ENCODE measurements around the gene C5orf63. TPM values are rescaled to one million over a fixed set of nuclear protein-coding genes. Genes with fewer than 3 reads are reported as not detected.

C5orf63 gene
- total and polyA plus RNA-seq, 10 of the 15 experiments (the other 5 are each of a cell fraction or from before 2014, with no cell fraction given), result 8.7 to 54.3 (median 11.9) TPM

DNA sequence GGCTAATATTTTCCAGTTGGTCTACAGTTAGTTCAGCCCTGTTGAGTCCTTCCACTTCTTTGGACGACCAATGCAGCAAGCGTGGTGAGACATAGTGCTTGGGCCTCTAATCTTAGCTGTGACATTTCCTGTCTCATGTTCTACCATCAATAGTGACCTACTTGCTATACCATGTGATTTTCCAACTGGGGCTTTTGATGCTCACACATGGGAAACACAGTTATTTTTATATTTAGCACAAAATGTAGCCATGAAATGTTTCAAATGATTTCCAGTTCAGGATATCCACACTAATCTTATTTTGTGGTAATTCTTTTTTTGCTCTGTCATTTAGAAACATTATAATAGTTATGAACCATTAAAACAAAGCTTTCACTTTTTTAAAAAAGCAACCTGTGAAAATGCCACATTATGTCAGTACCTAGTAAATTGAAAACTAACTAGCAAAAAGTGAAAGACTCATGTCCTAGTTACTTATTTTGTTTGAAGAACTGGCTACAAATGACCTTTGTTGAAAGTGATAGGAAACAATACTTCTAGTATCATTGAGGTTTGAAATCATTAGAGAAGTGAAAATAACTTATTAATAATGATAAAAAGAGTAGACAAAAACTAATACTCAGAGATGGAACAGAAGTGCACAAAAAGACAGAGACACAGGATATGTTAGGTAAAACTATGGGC is 61.2 kb downstream of the C5orf63 start (continued):
- TF ChIP-seq EGR1 (IDR thresholded peaks at IDR 0.05; ENCODE audit: borderline replicate concordance in 1 of 2, low read depth in 2 of 2, low read length in 2 of 2) (no peak), CBX5 (IDR thresholded peaks at IDR 0.05; ENCODE audit: low read depth) (peak; percentile 19; the same call in 1 of the 2 replicates), BACH1 (IDR thresholded peaks at IDR 0.05; ENCODE audit: borderline replicate concordance) (peak; percentile 50; the same call in 1 of the 2 replicates), MEF2A (IDR thresholded peaks at IDR 0.05; ENCODE audit: insufficient read depth, low read depth, low read length) (peak; percentile 9; the same call in 1 of the 2 replicates), NRF1 (conservative IDR thresholded peaks at IDR 0.05; ENCODE audit: low read depth, low read length) (no peak), SPI1 (IDR thresholded peaks at IDR 0.05; ENCODE audit: borderline replicate concordance, insufficient read depth, low read depth, low read length) (peak; percentile 60; the same call in 1 of the 2 replicates), SREBF2 (IDR thresholded peaks at IDR 0.05; ENCODE audit: low read length) (no peak), STAT3 (IDR thresholded peaks at IDR 0.05; ENCODE audit: low read depth, low read length) (peak; percentile 84; the same call in 1 of the 2 replicates), TARDBP (IDR thresholded peaks at IDR 0.05; ENCODE audit: borderline replicate concordance) (no peak), ESRRA (IDR thresholded peaks at IDR 0.05; ENCODE audit: low read length) (no peak; the same call in 1 of the 2 replicates), SRF (IDR thresholded peaks at IDR 0.05; ENCODE audit: low read depth in 2 of 2, low read length in 2 of 2) (no peak), SMAD1 (IDR thresholded peaks at IDR 0.05; ENCODE audit: low read depth, partially characterized antibody) (peak; percentile 59), EED (IDR thresholded peaks at IDR 0.05; ENCODE audit: low read depth) (peak; percentile 50; the same call in 1 of the 2 replicates), IKZF2 (IDR thresholded peaks at IDR 0.05) (peak; percentile 84 to 86; a peak in 3 of 4 replicates), DPF2 (IDR thresholded peaks at IDR 0.05) (no peak; the same call in 1 of the 2 replicates)
- TF ChIP-seq, protein P1, sequence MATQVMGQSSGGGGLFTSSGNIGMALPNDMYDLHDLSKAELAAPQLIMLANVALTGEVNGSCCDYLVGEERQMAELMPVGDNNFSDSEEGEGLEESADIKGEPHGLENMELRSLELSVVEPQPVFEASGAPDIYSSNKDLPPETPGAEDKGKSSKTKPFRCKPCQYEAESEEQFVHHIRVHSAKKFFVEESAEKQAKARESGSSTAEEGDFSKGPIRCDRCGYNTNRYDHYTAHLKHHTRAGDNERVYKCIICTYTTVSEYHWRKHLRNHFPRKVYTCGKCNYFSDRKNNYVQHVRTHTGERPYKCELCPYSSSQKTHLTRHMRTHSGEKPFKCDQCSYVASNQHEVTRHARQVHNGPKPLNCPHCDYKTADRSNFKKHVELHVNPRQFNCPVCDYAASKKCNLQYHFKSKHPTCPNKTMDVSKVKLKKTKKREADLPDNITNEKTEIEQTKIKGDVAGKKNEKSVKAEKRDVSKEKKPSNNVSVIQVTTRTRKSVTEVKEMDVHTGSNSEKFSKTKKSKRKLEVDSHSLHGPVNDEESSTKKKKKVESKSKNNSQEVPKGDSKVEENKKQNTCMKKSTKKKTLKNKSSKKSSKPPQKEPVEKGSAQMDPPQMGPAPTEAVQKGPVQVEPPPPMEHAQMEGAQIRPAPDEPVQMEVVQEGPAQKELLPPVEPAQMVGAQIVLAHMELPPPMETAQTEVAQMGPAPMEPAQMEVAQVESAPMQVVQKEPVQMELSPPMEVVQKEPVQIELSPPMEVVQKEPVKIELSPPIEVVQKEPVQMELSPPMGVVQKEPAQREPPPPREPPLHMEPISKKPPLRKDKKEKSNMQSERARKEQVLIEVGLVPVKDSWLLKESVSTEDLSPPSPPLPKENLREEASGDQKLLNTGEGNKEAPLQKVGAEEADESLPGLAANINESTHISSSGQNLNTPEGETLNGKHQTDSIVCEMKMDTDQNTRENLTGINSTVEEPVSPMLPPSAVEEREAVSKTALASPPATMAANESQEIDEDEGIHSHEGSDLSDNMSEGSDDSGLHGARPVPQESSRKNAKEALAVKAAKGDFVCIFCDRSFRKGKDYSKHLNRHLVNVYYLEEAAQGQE (IDR thresholded peaks at IDR 0.05; ENCODE audit: low read depth, low read length), result no peak
- TF ChIP-seq, protein P2, sequence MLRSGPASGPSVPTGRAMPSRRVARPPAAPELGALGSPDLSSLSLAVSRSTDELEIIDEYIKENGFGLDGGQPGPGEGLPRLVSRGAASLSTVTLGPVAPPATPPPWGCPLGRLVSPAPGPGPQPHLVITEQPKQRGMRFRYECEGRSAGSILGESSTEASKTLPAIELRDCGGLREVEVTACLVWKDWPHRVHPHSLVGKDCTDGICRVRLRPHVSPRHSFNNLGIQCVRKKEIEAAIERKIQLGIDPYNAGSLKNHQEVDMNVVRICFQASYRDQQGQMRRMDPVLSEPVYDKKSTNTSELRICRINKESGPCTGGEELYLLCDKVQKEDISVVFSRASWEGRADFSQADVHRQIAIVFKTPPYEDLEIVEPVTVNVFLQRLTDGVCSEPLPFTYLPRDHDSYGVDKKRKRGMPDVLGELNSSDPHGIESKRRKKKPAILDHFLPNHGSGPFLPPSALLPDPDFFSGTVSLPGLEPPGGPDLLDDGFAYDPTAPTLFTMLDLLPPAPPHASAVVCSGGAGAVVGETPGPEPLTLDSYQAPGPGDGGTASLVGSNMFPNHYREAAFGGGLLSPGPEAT (IDR thresholded peaks at IDR 0.05; ENCODE audit: low read depth), result peak; percentile 90
- TF ChIP-seq, protein P3, sequence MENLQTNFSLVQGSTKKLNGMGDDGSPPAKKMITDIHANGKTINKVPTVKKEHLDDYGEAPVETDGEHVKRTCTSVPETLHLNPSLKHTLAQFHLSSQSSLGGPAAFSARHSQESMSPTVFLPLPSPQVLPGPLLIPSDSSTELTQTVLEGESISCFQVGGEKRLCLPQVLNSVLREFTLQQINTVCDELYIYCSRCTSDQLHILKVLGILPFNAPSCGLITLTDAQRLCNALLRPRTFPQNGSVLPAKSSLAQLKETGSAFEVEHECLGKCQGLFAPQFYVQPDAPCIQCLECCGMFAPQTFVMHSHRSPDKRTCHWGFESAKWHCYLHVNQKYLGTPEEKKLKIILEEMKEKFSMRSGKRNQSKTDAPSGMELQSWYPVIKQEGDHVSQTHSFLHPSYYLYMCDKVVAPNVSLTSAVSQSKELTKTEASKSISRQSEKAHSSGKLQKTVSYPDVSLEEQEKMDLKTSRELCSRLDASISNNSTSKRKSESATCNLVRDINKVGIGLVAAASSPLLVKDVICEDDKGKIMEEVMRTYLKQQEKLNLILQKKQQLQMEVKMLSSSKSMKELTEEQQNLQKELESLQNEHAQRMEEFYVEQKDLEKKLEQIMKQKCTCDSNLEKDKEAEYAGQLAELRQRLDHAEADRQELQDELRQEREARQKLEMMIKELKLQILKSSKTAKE (IDR thresholded peaks at IDR 0.05; ENCODE audit: low read depth, poor library complexity, severe bottlenecking), result peak; percentile 86
- TF ChIP-seq, protein P4, sequence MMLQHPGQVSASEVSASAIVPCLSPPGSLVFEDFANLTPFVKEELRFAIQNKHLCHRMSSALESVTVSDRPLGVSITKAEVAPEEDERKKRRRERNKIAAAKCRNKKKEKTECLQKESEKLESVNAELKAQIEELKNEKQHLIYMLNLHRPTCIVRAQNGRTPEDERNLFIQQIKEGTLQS (IDR thresholded peaks at IDR 0.05; ENCODE audit: borderline replicate concordance, extremely low read depth, low read depth, low read length), result no peak
- TF ChIP-seq, protein P5, sequence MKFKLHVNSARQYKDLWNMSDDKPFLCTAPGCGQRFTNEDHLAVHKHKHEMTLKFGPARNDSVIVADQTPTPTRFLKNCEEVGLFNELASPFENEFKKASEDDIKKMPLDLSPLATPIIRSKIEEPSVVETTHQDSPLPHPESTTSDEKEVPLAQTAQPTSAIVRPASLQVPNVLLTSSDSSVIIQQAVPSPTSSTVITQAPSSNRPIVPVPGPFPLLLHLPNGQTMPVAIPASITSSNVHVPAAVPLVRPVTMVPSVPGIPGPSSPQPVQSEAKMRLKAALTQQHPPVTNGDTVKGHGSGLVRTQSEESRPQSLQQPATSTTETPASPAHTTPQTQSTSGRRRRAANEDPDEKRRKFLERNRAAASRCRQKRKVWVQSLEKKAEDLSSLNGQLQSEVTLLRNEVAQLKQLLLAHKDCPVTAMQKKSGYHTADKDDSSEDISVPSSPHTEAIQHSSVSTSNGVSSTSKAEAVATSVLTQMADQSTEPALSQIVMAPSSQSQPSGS (IDR thresholded peaks at IDR 0.05; ENCODE audit: low read length), result peak; percentile 80

All from GM12878 (cell line).